OCI-M2 (cell line): ENCODE results near the gene RHOBTB3.
A peak's percentile ranks its signal among the peaks of the same experiment; 100 is the strongest.

Experiments
- DNase-seq: peaks from one replicate; lab custom pipeline; 2025; ENCODE audit not compliant: unreplicated experiment; lab: John Stamatoyannopoulos, UW

Gene RHOBTB3

GRCh38 chr5:95838556-95838955, 107.4 kb downstream of the RHOBTB3 start:
- no peak for DNase-seq

GRCh38 chr5:95839658-95840057, 108.5 kb downstream of the RHOBTB3 start:
- no peak for DNase-seq

GRCh38 chr5:95840956-95841705, 110.0 kb downstream of the RHOBTB3 start:
- DNase-seq: no peak

DNA sequence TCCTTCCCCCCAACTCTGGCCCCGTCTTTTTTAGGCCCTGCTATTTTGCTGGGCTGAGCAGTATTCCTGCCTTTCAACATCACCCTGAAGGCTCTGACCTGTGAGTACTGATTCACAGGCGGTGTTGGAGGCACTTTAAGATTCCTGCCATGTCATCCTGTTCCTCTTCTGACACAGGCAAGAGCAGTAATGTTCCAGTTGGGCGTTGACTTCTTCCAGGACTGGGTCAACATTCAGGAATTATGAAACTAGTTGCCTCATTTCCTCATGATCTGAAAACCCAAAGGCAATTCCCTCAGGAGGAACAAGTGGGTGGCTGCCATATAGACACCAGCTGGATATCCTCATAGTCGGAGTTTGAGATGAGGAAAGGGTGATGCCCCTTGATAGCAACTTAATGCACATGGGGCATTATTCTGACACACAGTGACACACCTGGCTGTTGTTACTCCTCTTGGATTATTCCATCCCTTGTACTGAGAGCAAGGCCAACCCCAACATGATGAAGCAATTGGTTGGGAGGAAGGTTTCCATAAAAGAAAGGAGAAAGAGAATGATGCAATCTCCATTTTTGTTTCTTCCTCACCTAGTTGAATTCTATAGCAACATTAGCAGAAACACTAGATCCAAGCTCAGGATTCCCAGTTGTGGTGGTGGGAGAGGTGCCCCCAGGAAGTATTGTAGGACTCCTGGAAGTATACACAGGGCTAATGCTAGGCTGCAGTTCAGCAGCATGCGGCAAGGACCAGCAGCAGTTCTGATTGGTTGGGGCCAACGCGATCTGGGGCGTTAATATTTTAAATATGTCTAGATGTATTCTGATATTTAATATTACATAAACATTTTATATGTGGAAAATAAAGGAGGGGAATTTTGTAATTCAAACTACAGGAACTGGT, 111.0 kb downstream of the RHOBTB3 start:
- DNase-seq: no peak

DNA sequence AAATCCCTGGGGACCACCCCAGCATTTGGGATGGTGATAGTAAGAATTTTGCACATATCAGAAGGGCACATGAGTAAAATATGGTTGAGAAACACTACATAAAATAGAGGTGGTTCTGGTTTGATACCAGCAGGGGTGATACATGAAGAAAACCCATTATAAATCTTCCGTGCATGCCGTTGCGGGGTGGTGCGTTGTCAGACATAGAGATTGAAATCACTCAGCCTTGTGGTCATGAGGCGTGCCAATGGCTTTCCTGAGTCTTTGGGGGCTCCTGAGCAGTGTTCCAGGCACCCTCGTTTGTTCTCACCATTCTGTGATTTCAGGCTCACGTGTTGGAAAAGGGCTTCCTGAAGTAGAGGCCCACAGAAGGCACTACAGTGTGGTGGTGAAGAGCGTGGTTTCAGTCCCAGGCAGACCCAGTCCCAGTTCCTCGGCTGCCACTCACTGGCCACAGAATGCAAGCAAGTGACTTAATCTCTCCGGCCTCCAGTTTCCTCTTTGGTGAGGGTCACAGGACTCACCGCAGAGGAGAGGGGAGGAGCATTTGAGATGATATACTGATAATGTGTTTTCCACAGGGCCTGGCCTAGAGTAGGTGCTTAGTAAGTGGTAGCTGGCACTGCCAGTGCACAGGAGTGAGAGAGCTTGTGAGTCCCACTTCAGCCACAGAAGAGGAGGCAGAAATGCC, 111.9 kb downstream of the RHOBTB3 start:
- peak; percentile 32 for DNase-seq

GRCh38 chr5:95843733-95844223, 112.6 kb downstream of the RHOBTB3 start:
- DNase-seq: no peak

- no peak for DNase-seq
These were observed 114.3 kb downstream of the RHOBTB3 start for GRCh38 chr5:95845391-95845790.
